OCI-LY7 (cell line): Measurements from ENCODE around the gene DNAH7. TPM values are rescaled to one million over a fixed set of nuclear protein-coding genes. Genes with fewer than 3 reads are reported as not detected.

Source experiments
- BruUV-seq: library from RNA; stranded (reverse); fragments of 400-500 nt; replicated peaks from 2 replicates; lab custom pipeline; 2021; lab: Mats Ljungman, UMichigan
- CTCF ChIA-PET: fragments of 300-600 bp; sonication (Branson Sonifier 250); formaldehyde crosslinking; loops from one replicate; lab custom pipeline; 2022; ENCODE audit warnings: antibody characterized with exemption; ENCODE audit not compliant: unreplicated experiment; lab: Charles Lee
- POLR2A ChIA-PET: fragments of 300-600 bp; sonication (Branson Sonifier 250); formaldehyde crosslinking; loops from one replicate; lab custom pipeline; 2022; ENCODE audit warnings: antibody characterized with exemption; lab: Charles Lee
- DNase-seq: peaks from one replicate; pipeline ENCODE4 v3.0.0-alpha.2; 2015; ENCODE audit warnings: low spot score
- H2AFZ ChIP-seq: fragments of 200-600 bp; sonication (generic), shearing (Covaris generic); 2 replicates; pipeline ENCODE4 v1.6.1; 2014; ENCODE audit warnings: mild to moderate bottlenecking, antibody characterized with exemption, low read length, moderate library complexity
- H3K27ac ChIP-seq: fragments of 200-600 bp; sonication (generic); 2 replicates; pipeline ENCODE4 v1.5.1; 2014; ENCODE audit warnings: mixed run types, low read depth, mild to moderate bottlenecking, moderate library complexity, low read length, inconsistent platforms; ENCODE audit not compliant: poor library complexity, severe bottlenecking
- H3K36me3 ChIP-seq: fragments of 200-600 bp; sonication (generic); 2 replicates; pipeline ENCODE4 v1.6.1; 2014; ENCODE audit warnings: mild to moderate bottlenecking, antibody characterized with exemption, low read length, moderate library complexity, mixed read lengths; ENCODE audit not compliant: insufficient read depth
- H3K4me1 ChIP-seq: fragments of 200-600 bp; sonication (generic); 2 replicates; pipeline ENCODE4 v1.5.1; 2014; ENCODE audit warnings: mild to moderate bottlenecking, low read length; ENCODE audit not compliant: insufficient read depth, poor library complexity, severe bottlenecking
- H3K4me2 ChIP-seq: fragments of 200-600 bp; sonication (generic); 2 replicates; pipeline ENCODE4 v1.6.1; 2014; ENCODE audit warnings: mild to moderate bottlenecking, low read length
- H3K4me3 ChIP-seq: fragments of 200-600 bp; sonication (generic); 2 replicates; pipeline ENCODE4 v1.5.1; 2014; ENCODE audit warnings: mild to moderate bottlenecking, low read depth, low read length; ENCODE audit not compliant: poor library complexity, severe bottlenecking
- H3K79me2 ChIP-seq: fragments of 200-600 bp; sonication (generic); 2 replicates; pipeline ENCODE4 v1.6.1; 2016; ENCODE audit warnings: low read depth, mild to moderate bottlenecking, low read length, moderate library complexity, mixed read lengths; ENCODE audit not compliant: insufficient read depth
- H3K9me2 ChIP-seq: fragments of 200-600 bp; sonication (generic); 2 replicates; pipeline ENCODE4 v1.6.1; 2016; ENCODE audit warnings: mild to moderate bottlenecking, low read length, mixed read lengths; ENCODE audit not compliant: insufficient read depth
- H3K9me3 ChIP-seq: fragments of 200-600 bp; sonication (generic); 2 replicates; pipeline ENCODE4 v1.6.1; 2014; ENCODE audit warnings: mild to moderate bottlenecking, mixed run types, low read length, mixed read lengths
- H4K20me1 ChIP-seq: fragments of 200-600 bp; sonication (generic); 2 replicates; pipeline ENCODE4 v1.6.1; 2014; ENCODE audit warnings: mild to moderate bottlenecking, antibody characterized with exemption, low read length, moderate library complexity, mixed read lengths; ENCODE audit not compliant: insufficient read depth
- EZH2phosphoT487 ChIP-seq: fragments of 200-600 bp; sonication (generic); IDR thresholded peaks from 2 replicates; pipeline ENCODE4 v1.6.1; 2018; ENCODE audit warnings: low read depth, borderline replicate concordance, mild to moderate bottlenecking, mixed run types, antibody characterized with exemption, low read length, moderate library complexity, mixed read lengths
- intact Hi-C: fragments of 100-400 bp; cut with micrococcal nuclease; formaldehyde crosslinking; loops from one replicate; pipeline ENCODE4 v1.10.0; 2022; ENCODE audit not compliant: unreplicated experiment
- total RNA-seq, 2 experiments: library from RNA; depleted of rRNA in 1 of 2; stranded (reverse); fragments of >200 nt in 1 of 2; shearing (Covaris generic) in 1 of 2; gene quantifications; 2 replicates each; pipeline ENCODE4 v1.2.3, GENCODE V29; 2014 to 2022
- TF ChIP-seq, protein P1 (sequence below): fragments of 200-600 bp; sonication (generic); conservative IDR thresholded peaks from 2 replicates; pipeline ENCODE4 v1.5.1; 2014; ENCODE audit warnings: mild to moderate bottlenecking, antibody characterized with exemption, low read length, moderate library complexity, mixed read lengths

Gene DNAH7
- total RNA-seq, 2 experiments from 2014 or later: not detected

DNA sequence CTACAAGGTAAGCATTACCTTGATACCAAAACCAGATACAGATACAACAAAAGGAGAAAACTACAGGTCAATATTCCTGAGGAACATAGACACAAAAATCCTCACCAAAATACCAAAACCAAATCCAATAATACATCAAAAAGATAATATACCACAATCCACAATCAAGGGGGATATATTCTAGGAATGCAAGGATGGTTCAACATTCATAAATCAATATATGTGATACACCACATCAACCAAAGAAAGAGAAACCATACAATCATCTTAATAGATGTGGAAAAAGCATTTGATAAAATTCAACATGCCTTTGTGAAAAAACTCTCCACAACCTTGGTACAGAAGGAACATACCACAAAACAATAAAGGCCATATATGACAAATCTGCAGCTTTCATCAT lies 28.4 kb downstream of the DNAH7 start:
- H3K36me3 ChIP-seq: no peaks in the 10 kb centered on the region
- ChIA-PET CTCF (no interaction called here), POLR2A (no interaction called here)
- DNase-seq: no peak
- no peaks in the 10 kb centered on the region for H4K20me1 ChIP-seq
- intact Hi-C loops: no loop called here
- no peak overlapping the region for H3K4me3 ChIP-seq
- 0 out of 2 replicates have a peak, but pooled peaks cover 5% of the 10 kb centered on the region for H3K9me3 ChIP-seq
- H3K27ac ChIP-seq: no peak overlapping the region
- BruUV-seq: no TSS peak
- no peak overlapping the region for H2AFZ ChIP-seq
- H3K4me2 ChIP-seq: no peak overlapping the region
- no peaks in the 10 kb centered on the region for H3K4me1 ChIP-seq
- TF ChIP-seq, protein P1, sequence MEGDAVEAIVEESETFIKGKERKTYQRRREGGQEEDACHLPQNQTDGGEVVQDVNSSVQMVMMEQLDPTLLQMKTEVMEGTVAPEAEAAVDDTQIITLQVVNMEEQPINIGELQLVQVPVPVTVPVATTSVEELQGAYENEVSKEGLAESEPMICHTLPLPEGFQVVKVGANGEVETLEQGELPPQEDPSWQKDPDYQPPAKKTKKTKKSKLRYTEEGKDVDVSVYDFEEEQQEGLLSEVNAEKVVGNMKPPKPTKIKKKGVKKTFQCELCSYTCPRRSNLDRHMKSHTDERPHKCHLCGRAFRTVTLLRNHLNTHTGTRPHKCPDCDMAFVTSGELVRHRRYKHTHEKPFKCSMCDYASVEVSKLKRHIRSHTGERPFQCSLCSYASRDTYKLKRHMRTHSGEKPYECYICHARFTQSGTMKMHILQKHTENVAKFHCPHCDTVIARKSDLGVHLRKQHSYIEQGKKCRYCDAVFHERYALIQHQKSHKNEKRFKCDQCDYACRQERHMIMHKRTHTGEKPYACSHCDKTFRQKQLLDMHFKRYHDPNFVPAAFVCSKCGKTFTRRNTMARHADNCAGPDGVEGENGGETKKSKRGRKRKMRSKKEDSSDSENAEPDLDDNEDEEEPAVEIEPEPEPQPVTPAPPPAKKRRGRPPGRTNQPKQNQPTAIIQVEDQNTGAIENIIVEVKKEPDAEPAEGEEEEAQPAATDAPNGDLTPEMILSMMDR: no peak
- TF ChIP-seq EZH2phosphoT487: no peak
- no peaks in the 10 kb centered on the region for H3K79me2 ChIP-seq
- no peaks in the 10 kb centered on the region for H3K9me2 ChIP-seq

DNA sequence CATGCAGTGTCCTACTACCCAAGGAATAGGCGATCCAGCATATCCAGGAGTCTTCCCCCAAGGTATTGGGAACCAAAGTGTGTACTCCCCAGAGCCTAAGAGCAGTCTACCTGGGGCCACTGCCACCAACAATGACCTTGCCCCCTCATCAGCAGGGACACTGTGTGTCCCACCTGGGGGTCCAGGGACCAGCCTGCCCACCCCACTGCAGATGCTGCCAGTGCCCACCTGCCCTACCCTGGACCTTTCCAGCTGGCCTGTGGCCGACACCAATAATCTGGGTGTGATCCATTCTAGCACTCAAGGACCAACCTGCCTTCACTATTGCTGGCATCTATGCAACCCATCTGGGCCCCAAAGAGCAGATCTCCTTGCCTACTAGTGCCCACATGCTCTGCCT lies 32.2 kb downstream of the DNAH7 start:
- no peaks in the 10 kb centered on the region for H3K79me2 ChIP-seq
- ChIA-PET CTCF (no interaction called here), POLR2A (no interaction called here)
- H4K20me1 ChIP-seq: no peaks in the 10 kb centered on the region
- intact Hi-C loops: no loop called here
- no peaks in the 10 kb centered on the region for H3K9me2 ChIP-seq
- 0 out of 2 replicates have a peak, but pooled peaks cover 5% of the 10 kb centered on the region for H3K9me3 ChIP-seq
- H3K4me3 ChIP-seq: no peak overlapping the region
- H2AFZ ChIP-seq: no peak overlapping the region
- H3K36me3 ChIP-seq: no peaks in the 10 kb centered on the region
- no peak overlapping the region for H3K27ac ChIP-seq
- no peak overlapping the region for H3K4me2 ChIP-seq
- no peak for DNase-seq
- TF ChIP-seq, protein P1: no peak
- no peak for TF ChIP-seq EZH2phosphoT487
- no TSS peak for BruUV-seq
- H3K4me1 ChIP-seq: no peaks in the 10 kb centered on the region

DNA sequence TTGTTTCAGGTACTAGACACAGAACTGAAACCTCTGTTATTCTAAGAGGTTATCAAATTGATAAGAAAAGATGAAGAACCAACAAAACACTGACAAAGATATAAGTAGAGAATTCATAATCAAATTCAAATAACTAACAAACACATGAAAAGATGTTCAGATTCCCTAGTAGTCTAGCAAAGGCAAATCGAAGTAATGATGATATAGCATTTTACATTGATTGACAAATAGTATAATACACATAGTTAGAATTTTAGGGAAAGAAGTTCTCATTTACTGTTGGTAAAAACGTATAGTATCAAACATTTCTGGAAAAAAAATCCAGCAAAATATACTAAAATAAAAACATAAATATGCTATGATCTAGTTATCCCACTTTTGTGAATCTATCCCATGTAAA lies 50.6 kb downstream of the DNAH7 start:
- H3K36me3 ChIP-seq: no peaks in the 10 kb centered on the region
- no peaks in the 10 kb centered on the region for H3K9me2 ChIP-seq
- CTCF ChIA-PET: no interaction called here
- no peak for DNase-seq
- no peak overlapping the region for H2AFZ ChIP-seq
- POLR2A ChIA-PET: no interaction called here
- intact Hi-C loops: no loop called here
- no TSS peak for BruUV-seq
- no peaks in the 10 kb centered on the region for H4K20me1 ChIP-seq
- H3K9me3 ChIP-seq: no peaks in the 10 kb centered on the region
- no peaks in the 10 kb centered on the region for H3K4me1 ChIP-seq
- TF ChIP-seq, protein P1: no peak
- no peak for TF ChIP-seq EZH2phosphoT487
- H3K27ac ChIP-seq: no peak overlapping the region
- no peaks in the 10 kb centered on the region for H3K79me2 ChIP-seq
- no peak overlapping the region for H3K4me2 ChIP-seq
- H3K4me3 ChIP-seq: no peak overlapping the region
